Spleen (tissue), 11 donors: Measurements from ENCODE around the gene P2RY12. TPM values are rescaled to one million over a fixed set of nuclear protein-coding genes. Genes with fewer than 3 reads are reported as not detected.
"Not testable (repeated sequence)": the region's sequence is repeated elsewhere in the genome, so short reads cannot be mapped to it uniquely, and the experiment has no call there.

ENCODE experiments used
- DNase-seq: peaks from one replicate; pipeline ENCODE4 v3.0.0-alpha.2; 2020
- H3K27ac ChIP-seq, 8 donors: fragments of 200-600 bp; sonication (generic) in 7 of 8; 1 replicate in 4 of 8; 2 replicates in 4 of 8; pipeline versions ENCODE4 v1.5.0 to v1.8.0; 2016 to 2021; ENCODE audit warnings: inconsistent platforms in 4 of 8, mild to moderate bottlenecking in 4 of 8, moderate library complexity in 1 of 8
- H3K27me3 ChIP-seq, 7 donors: fragments of 200-600 bp; sonication (generic) in 6 of 7; replicated peaks in 1 of 7; 1 replicate in 4 of 7; 2 replicates in 3 of 7; pipeline versions ENCODE4 v1.5.0 to v1.8.0; 2016 to 2021; ENCODE audit warnings: inconsistent platforms in 3 of 7, mild to moderate bottlenecking in 1 of 7
- H3K36me3 ChIP-seq, 6 donors: fragments of 200-600 bp; sonication (generic) in 5 of 6; 1 replicate in 4 of 6; 2 replicates in 2 of 6; pipeline versions ENCODE4 v1.5.0 to v1.8.0; 2016 to 2021; ENCODE audit warnings: inconsistent platforms in 2 of 6
- H3K4me1 ChIP-seq, 6 donors: fragments of 200-600 bp; sonication (generic) in 5 of 6; 1 replicate in 3 of 6; 2 replicates in 3 of 6; pipeline versions ENCODE4 v1.5.0 to v1.8.0; 2016 to 2021; ENCODE audit warnings: inconsistent platforms in 3 of 6
- H3K4me3 ChIP-seq, 8 donors: fragments of 200-600 bp; sonication (generic) in 7 of 8; 1 replicate in 4 of 8; 2 replicates in 4 of 8; pipeline versions ENCODE4 v1.5.0 to v1.8.0; 2016 to 2021; ENCODE audit warnings: inconsistent platforms in 4 of 8, mild to moderate bottlenecking in 4 of 8, moderate library complexity in 2 of 8
- H3K9me3 ChIP-seq, 8 donors: fragments of 200-600 bp; sonication (generic) in 7 of 8; 1 replicate in 4 of 8; 2 replicates in 4 of 8; pipeline versions ENCODE4 v1.5.0 to v1.8.0; 2016 to 2021; ENCODE audit warnings: inconsistent platforms in 4 of 8
- POLR2A ChIP-seq, 3 donors: fragments of 450-650 bp; IDR thresholded peaks; one replicate each; pipeline ENCODE4 v1.5.1; 2017; ENCODE audit warnings: antibody characterized with exemption in 3 of 3, mild to moderate bottlenecking in 1 of 3
- POLR2AphosphoS5 ChIP-seq, 3 donors: sonication (generic); formaldehyde crosslinking; IDR thresholded peaks; one replicate each; pipeline ENCODE4 v1.5.1; 2017; ENCODE audit warnings: antibody characterized with exemption in 3 of 3
- WGBS, 5 donors: extraction: QIAGEN DNeasy Blood & Tissue Kit in 3 of 5; methylation state at CpG; one replicate each; pipeline versions ENCODE4 v1.1.5 to v1.1.7; 2013 to 2018; 5-methylcytosine and 5-hydroxymethylcytosine counted together
- intact Hi-C: fragments of 100-400 bp; cut with DNase I; formaldehyde crosslinking; loops from one replicate; pipeline ENCODE4 v1.15.0; 2023; ENCODE audit warnings: low total_unique reads
- polyA plus RNA-seq, 3 donors: library from polyadenylated mRNA; stranded (reverse); fragments of 200-250 nt; gene quantifications; one replicate each; pipeline ENCODE4 v1.2.1, GENCODE V29; 2013
- total RNA-seq, 7 donors: library from RNA; depleted of rRNA in 3 of 7; stranded (reverse); fragments of >200 nt in 3 of 7; fragmentation: NEBNext Ultra II Directional in 4 of 7; extraction: Animal tissue kit (Norgen Biotek cat#: 25700) in 4 of 7; gene quantifications; one replicate each; pipeline versions ENCODE4 v1.1.0 to v1.2.1, GENCODE V29; 2016 to 2021
- TF ChIP-seq, protein P1 (sequence below), 11 experiments: fragments of 200-600 bp in 7 of 11; fragments of 450-650 bp in 4 of 11; sonication (generic) in 4 of 11; IDR thresholded peaks in 8 of 11; conservative IDR thresholded peaks in 3 of 11; 1 replicate in 7 of 11; 2 replicates in 4 of 11; pipeline versions ENCODE4 v1.4.0 to v1.8.0; 2016 to 2021; ENCODE audit warnings: antibody characterized with exemption in 11 of 11, inconsistent platforms in 4 of 11, mild to moderate bottlenecking in 1 of 11
- donor health status: healthy with polysubstance abuse.
- donor health status: DM: no; HTN: no; CAD: no; lungs with moderate emphysema.
- donor health status: DM: no; HTN: no; CAD: no.
- donor health status: Bipolar disorder and iron deficiency.
- donor health status: healthy.
- donor health status: DM: no; HTN: no; CAD: no.
- donor health status: DM: yes; HTN: yes; CAD: no.

Gene P2RY12
- total and polyA plus RNA-seq, 10 donors: 0.78 to 19.2 (median 6.7) TPM

DNA sequence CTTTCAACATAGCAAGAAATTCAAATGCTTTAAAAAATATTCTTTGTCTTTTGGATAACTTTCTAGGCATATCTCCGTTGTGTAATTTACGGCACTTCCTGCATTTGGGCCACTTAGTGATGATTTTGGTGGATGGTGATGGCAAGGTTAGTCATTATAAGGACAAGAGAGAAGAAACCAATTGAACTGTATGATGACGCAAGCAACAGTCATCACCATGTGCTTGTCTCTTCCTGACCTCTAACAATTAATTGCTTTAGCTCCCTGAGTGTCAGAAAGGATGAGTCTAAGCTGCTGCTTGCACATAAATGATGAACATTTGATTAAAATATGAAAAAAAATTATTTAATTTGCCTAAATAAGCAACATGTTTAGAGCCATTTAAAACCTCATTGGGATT lies 11.3 kb upstream of the P2RY12 start:
- Histone ChIP-seq H3K27me3 (no peaks in the 10 kb centered on the region), H3K9me3 (no peaks in the 10 kb centered on the region), H3K27ac (no peak overlapping the region), H3K4me3 (no peak overlapping the region), H3K4me1 (peaks cover 0 to 28% (median 2%) of the 10 kb centered on the region in 6 donors), H3K36me3 (no peaks in the 10 kb centered on the region)
- DNase-seq: no peak
- TF ChIP-seq POLR2A (IDR thresholded peaks at IDR 0.05) (no peak), POLR2AphosphoS5 (IDR thresholded peaks at IDR 0.05) (no peak)
- TF ChIP-seq, protein P1, sequence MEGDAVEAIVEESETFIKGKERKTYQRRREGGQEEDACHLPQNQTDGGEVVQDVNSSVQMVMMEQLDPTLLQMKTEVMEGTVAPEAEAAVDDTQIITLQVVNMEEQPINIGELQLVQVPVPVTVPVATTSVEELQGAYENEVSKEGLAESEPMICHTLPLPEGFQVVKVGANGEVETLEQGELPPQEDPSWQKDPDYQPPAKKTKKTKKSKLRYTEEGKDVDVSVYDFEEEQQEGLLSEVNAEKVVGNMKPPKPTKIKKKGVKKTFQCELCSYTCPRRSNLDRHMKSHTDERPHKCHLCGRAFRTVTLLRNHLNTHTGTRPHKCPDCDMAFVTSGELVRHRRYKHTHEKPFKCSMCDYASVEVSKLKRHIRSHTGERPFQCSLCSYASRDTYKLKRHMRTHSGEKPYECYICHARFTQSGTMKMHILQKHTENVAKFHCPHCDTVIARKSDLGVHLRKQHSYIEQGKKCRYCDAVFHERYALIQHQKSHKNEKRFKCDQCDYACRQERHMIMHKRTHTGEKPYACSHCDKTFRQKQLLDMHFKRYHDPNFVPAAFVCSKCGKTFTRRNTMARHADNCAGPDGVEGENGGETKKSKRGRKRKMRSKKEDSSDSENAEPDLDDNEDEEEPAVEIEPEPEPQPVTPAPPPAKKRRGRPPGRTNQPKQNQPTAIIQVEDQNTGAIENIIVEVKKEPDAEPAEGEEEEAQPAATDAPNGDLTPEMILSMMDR (IDR thresholded peaks at IDR 0.05 in 8 of 11, conservative IDR thresholded peaks at IDR 0.05 in 3 of 11): no peak
- intact Hi-C loops: no loop called here
- WGBS, 5 donors: 77 to 88% (median 86%) methylated on average over 3 of the region's 3 CpGs

DNA sequence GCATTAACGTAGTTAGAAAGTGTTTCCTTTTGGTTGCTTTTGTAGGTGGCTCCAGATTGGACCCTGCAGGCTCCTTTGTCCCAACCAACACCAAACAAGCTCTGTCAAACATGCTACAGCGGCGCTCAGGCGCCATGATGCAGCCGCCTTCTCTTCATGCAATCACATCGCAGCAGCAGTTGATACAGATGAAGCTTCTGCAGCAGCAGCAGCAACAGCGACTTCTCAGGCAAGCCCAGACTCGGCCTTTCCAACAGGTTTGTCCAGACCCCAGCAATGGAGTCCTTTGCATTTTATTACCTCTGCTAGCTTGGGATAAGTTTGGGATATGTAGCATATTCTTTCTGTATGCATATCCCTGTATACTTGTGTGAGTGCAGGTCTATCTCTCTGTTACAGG lies 10.1 kb upstream of the P2RY12 start:
- 77 to 93% (median 88%) methylated on average over 8 of the region's 8 CpGs for WGBS, 5 donors
- no peak for TF ChIP-seq POLR2AphosphoS5 (IDR thresholded peaks at IDR 0.05)

DNA sequence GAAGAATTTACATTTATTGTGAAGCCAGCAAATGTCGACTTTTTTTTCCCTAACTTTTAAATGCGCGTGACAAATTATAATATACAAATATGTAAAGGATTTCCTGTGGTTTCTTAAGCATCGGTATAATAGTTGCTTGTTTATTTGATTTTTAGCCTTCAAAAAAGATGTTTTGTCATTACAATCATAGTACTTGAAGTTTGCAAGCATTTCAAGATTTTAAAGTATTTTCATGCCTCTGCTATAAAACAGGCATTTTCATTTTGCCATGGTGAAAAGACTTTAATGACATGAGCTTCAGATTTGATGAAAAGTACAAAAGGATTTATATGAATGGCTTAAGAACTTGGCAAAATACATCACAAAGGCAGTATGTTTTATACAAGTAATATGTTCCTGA lies 9.4 kb upstream of the P2RY12 start:
- intact Hi-C loops: no loop called here
- H3K27ac ChIP-seq: no peak overlapping the region
- H3K9me3 ChIP-seq: no peaks in the 10 kb centered on the region
- peaks cover 0 to 28% (median 1%) of the 10 kb centered on the region in 6 donors for H3K4me1 ChIP-seq
- 39 to 61% (median 50%) methylated on average over 4 of the region's 4 CpGs for WGBS, 5 donors
- TF ChIP-seq POLR2AphosphoS5 (IDR thresholded peaks at IDR 0.05) (no peak), POLR2A (IDR thresholded peaks at IDR 0.05) (no peak)
- TF ChIP-seq, protein P1 (IDR thresholded peaks at IDR 0.05 in 8 of 11, conservative IDR thresholded peaks at IDR 0.05 in 3 of 11): no peak
- no peaks in the 10 kb centered on the region for H3K36me3 ChIP-seq
- no peaks in the 10 kb centered on the region for H3K27me3 ChIP-seq
- H3K4me3 ChIP-seq: no peak overlapping the region
- no peak for DNase-seq

More for the DNA sequence above, 10.1 kb upstream of the P2RY12 start:
- intact Hi-C loops: no loop called here
- Histone ChIP-seq H3K27me3 (no peaks in the 10 kb centered on the region), H3K36me3 (no peaks in the 10 kb centered on the region), H3K4me3 (no peak overlapping the region), H3K9me3 (no peaks in the 10 kb centered on the region), H3K27ac (no peak overlapping the region), H3K4me1 (peaks cover 0 to 28% (median 2%) of the 10 kb centered on the region in 6 donors)
- no peak for DNase-seq

DNA sequence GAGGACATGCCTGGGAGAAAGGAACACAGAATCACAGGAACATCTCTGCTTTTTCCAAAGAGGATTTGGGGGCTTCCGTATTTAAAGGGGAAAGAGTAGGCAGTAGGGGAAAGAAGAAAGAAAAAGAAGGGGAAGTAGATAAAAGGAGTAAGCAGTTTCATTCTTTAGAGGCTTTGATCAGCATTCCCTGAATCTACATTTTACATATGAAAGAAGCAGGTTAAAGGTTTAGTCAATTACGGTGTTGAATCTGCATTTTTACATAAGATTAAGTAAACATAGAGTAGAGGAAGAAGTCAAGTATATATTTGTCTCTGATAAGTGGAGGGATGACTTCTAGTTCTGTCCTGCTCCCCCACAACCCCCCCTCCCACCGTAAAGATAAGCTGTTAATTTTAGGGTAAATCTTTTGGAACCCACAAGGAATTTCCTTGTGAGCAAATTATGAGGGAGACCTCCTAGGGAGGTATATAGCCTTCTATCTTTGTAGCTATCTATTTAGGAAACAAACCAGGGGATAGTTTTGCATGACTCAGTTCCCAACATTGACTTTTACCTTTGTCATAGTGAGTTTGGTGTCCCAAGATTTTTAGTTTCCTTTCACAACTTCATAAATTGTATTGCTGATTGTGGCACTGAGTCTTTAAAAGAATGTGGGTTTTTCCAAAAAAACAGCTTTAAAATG lies 8.7 kb upstream of the P2RY12 start:
- TF ChIP-seq POLR2AphosphoS5 (IDR thresholded peaks at IDR 0.05): no peak
- no peak for TF ChIP-seq POLR2A (IDR thresholded peaks at IDR 0.05)
- Histone ChIP-seq H3K36me3 (no peaks in the 10 kb centered on the region), H3K9me3 (no peaks in the 10 kb centered on the region), H3K4me3 (no peak overlapping the region), H3K27me3 (no peaks in the 10 kb centered on the region), H3K4me1 (peaks cover 0 to 31% (median 3%) of the 10 kb centered on the region in 6 donors), H3K27ac (no peak overlapping the region)
- DNase-seq: no peak
- intact Hi-C loops: no loop called here
- 43 to 74% (median 64%) methylated on average over 3 of the region's 3 CpGs for WGBS, 5 donors

DNA sequence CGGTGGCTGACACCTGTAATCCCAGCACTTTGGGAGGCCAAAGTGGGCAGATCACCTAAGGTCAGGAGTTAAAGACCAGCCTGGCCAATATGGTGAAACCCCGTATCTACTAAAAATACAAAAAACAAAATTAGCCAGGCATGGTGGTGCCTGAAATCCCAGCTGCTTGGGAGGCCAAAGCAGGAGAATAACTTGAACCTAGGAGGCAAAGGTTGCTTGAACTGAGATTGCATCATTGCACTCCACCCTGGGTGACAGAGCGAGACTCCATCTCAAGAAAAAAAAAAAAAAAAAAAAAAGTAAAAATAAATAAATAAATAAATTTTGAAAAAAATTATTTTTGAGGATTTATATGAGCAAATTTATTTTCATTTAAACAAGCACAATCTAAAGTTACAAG lies 7.6 kb upstream of the P2RY12 start:
- intact Hi-C loops, H3K27me3 ChIP-seq, H3K27ac ChIP-seq, H3K9me3 ChIP-seq, H3K36me3 ChIP-seq, DNase-seq, H3K4me3 ChIP-seq: not testable (repeated sequence)
- WGBS, 5 donors: 83 to 98% (median 86%) methylated on average over 3 of the region's 3 CpGs
- peaks cover 0 to 42% (median 12%) of the 10 kb centered on the region in 6 donors for H3K4me1 ChIP-seq
